Superior temporal gyrus (tissue), 1 donor: ENCODE measurements around the gene CD247.

Experiments
- DNase-seq: peaks from one replicate; pipeline ENCODE4 v3.0.0-alpha.2; 2016; ENCODE audit errors: extremely low spot score

The CD247 gene

GRCh38 chr1:167413328-167413727 is 105.0 kb downstream of the CD247 start:
- DNase-seq, result no peak

DNA sequence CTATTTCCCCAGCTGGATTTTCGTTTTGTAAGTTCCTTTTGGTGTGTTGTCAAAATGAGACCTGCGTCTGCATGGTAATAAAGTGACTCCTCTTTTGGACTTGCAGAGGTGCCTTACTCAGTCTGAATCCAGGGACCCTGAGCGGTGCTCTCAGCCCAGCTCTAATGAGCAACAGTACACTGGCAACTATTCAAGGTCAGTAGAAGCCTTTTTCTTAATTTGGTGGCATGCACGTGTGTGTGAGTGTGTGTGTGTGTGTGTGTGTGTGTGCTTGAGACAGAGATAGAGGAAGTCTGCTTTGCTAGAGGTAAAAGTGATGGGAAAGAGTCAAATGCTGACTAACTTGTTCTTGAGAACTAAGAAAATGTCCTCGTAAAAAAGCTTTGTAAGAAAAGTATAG is 105.4 kb downstream of the CD247 start:
- no peak for DNase-seq

DNA sequence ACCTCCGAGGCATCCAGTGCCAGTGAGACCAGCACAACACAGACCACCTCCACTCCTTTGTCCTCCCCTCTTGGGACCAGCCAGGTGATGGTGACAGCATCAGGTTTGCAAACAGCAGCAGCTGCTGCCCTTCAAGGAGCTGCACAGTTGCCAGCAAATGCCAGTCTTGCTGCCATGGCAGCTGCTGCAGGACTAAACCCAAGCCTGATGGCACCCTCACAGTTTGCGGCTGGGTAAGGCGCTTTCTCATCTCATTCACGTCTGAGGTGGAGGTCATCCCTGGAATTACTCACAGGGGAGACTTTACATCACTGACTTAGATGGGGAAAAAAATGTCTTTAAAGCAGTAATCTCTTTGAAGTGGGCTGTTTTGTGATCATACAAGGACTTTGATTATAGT is 106.3 kb downstream of the CD247 start:
- DNase-seq, result no peak

- DNase-seq, result no peak
Observed at GRCh38 chr1:167409183-167409582, 109.1 kb downstream of the CD247 start.

GRCh38 chr1:167408355-167408754 is 110.0 kb downstream of the CD247 start:
- no peak for DNase-seq

GRCh38 chr1:167404908-167405307 is 113.4 kb downstream of the CD247 start:
- no peak for DNase-seq

DNA sequence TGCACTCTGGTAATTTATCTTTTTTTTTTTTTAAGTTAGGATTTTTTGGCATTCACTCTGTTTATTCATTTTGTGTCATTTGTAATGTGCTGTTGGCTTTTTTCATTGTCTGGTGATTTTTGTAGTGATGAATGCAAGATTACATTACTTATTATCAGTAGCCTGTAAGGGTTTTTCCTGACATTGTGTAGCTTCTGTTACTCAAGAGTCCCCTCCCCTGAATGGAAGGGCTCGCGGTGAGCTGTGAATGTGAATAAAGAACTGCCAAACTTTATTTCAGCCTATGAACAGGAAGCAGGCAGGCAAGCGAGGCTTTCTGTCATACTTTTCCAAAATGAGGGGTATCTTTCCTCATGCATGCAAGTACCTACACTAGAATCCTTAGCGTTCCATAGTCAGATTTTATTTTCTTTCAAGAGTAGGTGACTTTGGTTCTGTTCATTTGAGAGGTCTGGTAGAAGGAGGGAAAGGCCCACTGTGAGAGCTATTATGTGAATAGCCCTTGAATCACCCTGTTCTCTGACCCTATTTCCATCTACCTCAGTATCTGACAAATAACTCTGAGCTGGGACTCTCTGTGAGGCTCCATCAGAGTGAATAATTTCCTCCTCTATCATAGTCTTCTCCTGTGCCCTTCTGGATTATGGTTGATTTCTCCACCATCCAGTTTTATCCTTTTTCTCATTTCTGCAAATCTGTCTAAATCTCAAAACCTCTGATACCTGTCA is 114.0 kb downstream of the CD247 start:
- no peak for DNase-seq

DNA sequence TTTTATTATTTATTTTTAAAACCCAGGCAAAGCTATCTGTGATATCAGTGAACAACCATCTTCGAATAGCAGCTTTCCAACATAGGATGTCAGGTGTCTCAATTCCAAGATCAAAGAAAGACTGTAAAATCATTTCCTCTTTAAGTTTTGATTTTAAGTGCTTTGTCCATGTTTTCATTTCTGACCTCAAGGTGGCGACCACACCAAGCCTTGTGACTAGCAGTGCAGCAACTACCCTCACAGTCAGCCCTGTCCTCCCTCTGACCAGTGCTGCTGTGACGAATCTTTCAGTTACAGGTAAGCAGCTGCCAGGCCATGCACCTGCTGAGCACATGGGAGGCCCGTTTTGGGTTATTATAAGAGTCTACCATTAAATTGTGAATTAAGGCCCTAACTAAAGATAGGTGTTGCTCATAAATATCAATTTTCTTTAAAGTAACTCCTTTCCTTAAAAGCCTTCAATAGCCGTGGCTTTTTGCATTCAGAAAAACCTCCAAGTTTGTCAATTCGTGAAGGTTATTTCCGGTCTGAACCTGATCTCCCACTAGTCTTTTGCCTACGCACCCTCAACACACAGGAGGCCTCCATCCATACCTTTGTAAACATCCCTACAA is 117.0 kb downstream of the CD247 start:
- peak; percentile 40 for DNase-seq

GRCh38 chr1:167400359-167400953 is 117.9 kb downstream of the CD247 start:
- no peak for DNase-seq

DNA sequence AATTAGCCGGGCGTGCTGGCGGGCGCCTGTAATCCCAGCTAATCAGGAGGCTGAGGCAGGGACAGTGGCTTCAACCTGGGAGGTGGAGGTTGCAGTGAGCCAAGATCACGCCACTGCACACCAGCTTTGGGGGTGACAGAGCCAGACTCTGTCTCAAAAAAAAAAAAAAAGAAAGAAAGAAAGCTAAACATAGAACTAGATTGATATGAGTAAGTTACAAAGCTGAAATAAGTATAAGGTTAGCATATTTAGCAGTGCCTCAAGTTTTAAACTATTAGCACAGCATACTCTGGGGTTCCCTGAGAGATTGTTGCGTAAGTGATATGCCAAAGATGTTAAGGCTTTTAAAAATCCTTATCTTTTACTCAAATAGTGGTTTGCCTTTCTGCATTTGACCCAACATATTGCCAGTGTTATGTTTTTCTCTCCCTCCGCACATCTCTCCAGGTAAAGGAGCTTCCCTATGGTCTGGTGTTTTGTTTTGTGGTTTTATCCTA is 126.1 kb downstream of the CD247 start:
- DNase-seq, result no peak

GRCh38 chr1:167388976-167389375 is 129.4 kb downstream of the CD247 start:
- DNase-seq, result no peak

GRCh38 chr1:167387251-167387910 is 130.9 kb downstream of the CD247 start:
- DNase-seq, result no peak
